Parathyroid adenoma (tissue), 2 donors: ENCODE measurements around the gene NLRP11.

Experiments used
- H2AFZ ChIP-seq: fragments of 300-600 bp; sonication (generic); one replicate; pipeline ENCODE4 v1.7.0; 2017; ENCODE audit warnings: antibody characterized with exemption, mild to moderate bottlenecking
- H3K27ac ChIP-seq: fragments of 300-600 bp; sonication (generic); one replicate; pipeline ENCODE4 v1.7.0; 2017
- H3K27me3 ChIP-seq: fragments of 300-600 bp; sonication (generic); one replicate; pipeline ENCODE4 v1.7.0; 2017; ENCODE audit warnings: low read length; ENCODE audit not compliant: control insufficient read depth, insufficient read depth
- H3K36me3 ChIP-seq: fragments of 300-600 bp; sonication (generic); one replicate; pipeline ENCODE4 v1.7.0; 2017; ENCODE audit warnings: low read length; ENCODE audit not compliant: control insufficient read depth, insufficient read depth
- H3K4me1 ChIP-seq: fragments of 300-600 bp; sonication (generic); one replicate; pipeline ENCODE4 v1.7.0; 2017; ENCODE audit warnings: control low read depth
- H3K4me2 ChIP-seq: fragments of 300-600 bp; sonication (generic); one replicate; pipeline ENCODE4 v1.7.0; 2017; ENCODE audit warnings: low read length
- H3K4me3 ChIP-seq: fragments of 300-600 bp; sonication (generic); one replicate; pipeline ENCODE4 v1.7.0; 2017; ENCODE audit warnings: low read depth, low read length
- H3K79me2 ChIP-seq: fragments of 300-600 bp; sonication (generic); one replicate; pipeline ENCODE4 v1.7.0; 2017; ENCODE audit warnings: control low read depth
- H3K9ac ChIP-seq: fragments of 300-600 bp; sonication (generic); one replicate; pipeline ENCODE4 v1.7.0; 2017; ENCODE audit warnings: mild to moderate bottlenecking
- H3K9me3 ChIP-seq: fragments of 300-600 bp; sonication (generic); one replicate; pipeline ENCODE4 v1.7.0; 2017; ENCODE audit warnings: low read length; ENCODE audit not compliant: control insufficient read depth
- TF ChIP-seq, protein P1 (sequence below): fragments of 300-600 bp; sonication (generic); IDR thresholded peaks from one replicate; pipeline ENCODE4 v1.7.0; 2017; ENCODE audit warnings: antibody characterized with exemption, mild to moderate bottlenecking
- donor health status: primary hyperparathyroidism.

Gene NLRP11

DNA sequence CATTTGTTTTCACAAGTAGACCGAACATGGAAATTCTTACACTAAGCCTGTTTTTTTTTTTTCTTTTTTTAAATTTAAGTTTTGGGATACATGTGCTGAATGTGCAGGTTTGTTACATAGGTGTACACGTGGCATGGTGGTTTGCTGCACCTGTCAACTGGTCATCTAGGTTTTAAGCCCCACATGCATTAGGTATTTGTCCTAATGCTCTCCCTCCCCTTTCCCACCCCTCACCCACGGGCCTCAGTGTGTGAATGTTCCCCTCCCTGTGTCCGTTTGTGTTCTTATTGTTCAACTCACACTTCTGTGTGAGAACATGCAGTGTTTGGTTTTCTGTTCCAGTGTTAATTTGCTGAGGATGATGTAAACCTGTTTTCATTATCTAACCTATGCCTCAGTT is 7.1 kb upstream of the NLRP11 start:
- Histone ChIP-seq H3K79me2 (no peaks in the 10 kb centered on the region), H3K4me2 (no peak overlapping the region), H3K27ac (no peak overlapping the region), H3K9me3 (no peaks in the 10 kb centered on the region), H2AFZ (no peak overlapping the region), H3K4me3 (no peak overlapping the region), H3K4me1 (no peaks in the 10 kb centered on the region), H3K9ac (no peak overlapping the region), H3K36me3 (no peaks in the 10 kb centered on the region), H3K27me3 (no peaks in the 10 kb centered on the region)
- TF ChIP-seq, protein P1, sequence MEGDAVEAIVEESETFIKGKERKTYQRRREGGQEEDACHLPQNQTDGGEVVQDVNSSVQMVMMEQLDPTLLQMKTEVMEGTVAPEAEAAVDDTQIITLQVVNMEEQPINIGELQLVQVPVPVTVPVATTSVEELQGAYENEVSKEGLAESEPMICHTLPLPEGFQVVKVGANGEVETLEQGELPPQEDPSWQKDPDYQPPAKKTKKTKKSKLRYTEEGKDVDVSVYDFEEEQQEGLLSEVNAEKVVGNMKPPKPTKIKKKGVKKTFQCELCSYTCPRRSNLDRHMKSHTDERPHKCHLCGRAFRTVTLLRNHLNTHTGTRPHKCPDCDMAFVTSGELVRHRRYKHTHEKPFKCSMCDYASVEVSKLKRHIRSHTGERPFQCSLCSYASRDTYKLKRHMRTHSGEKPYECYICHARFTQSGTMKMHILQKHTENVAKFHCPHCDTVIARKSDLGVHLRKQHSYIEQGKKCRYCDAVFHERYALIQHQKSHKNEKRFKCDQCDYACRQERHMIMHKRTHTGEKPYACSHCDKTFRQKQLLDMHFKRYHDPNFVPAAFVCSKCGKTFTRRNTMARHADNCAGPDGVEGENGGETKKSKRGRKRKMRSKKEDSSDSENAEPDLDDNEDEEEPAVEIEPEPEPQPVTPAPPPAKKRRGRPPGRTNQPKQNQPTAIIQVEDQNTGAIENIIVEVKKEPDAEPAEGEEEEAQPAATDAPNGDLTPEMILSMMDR, result no peak

GRCh38 chr19:55838251-55838650 is 6.5 kb upstream of the NLRP11 start:
- Histone ChIP-seq H3K27me3 (no peaks in the 10 kb centered on the region), H3K4me3 (no peak overlapping the region), H3K9ac (no peak overlapping the region), H3K27ac (no peak overlapping the region), H2AFZ (no peak overlapping the region), H3K4me1 (no peaks in the 10 kb centered on the region), H3K79me2 (no peaks in the 10 kb centered on the region), H3K36me3 (no peaks in the 10 kb centered on the region), H3K9me3 (no peaks in the 10 kb centered on the region), H3K4me2 (no peak overlapping the region)
- TF ChIP-seq, protein P1, result no peak

- H3K27me3 ChIP-seq, result no peaks in the 10 kb centered on the region
These were observed 4.5 kb upstream of the NLRP11 start, which contains the start of gene NLRP4 for GRCh38 chr19:55836340-55836739. TSS of gene NLRP4 (plus strand) at chr19:55836540. CDS start at chr19:55852081, 15,541 bp downstream.

DNA sequence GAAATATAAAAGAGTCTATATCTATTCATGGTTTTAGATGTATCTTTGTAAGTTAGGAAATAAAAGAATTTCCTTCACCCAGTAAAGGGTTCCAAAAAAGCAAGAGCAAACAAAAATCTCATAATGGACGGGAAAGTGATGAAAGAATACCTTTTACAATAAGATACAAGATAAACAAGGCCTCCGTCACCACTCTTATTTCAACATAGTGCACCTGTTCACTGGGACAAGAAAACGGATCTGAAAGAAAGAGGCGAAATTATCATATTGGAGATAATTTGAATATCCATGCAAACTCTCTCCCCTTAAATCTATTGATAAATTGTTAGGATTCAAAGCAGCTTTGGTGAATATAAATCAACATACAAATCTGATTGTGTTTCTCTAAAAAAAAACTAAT is 877 bp upstream of the NLRP11 start:
- Histone ChIP-seq H3K27ac (no peak overlapping the region), H3K4me2 (no peak overlapping the region), H3K27me3 (no peaks in the 10 kb centered on the region)

More at GRCh38 chr19:55836340-55836739, 4.5 kb upstream of the NLRP11 start, which contains the start of gene NLRP4:
- H2AFZ ChIP-seq, result no peak within 1 kb of the TSS
- TF ChIP-seq, protein P1, result no peak
- no peak within 1 kb of the TSS for H3K4me3 ChIP-seq
- no peak within 1 kb of the TSS for H3K4me2 ChIP-seq
- no peak within 1 kb of the TSS for H3K27ac ChIP-seq
- no peaks in the 10 kb centered on the region for H3K9me3 ChIP-seq
- H3K79me2 ChIP-seq, result no peaks in the 10 kb centered on the region
- no peaks in the 10 kb centered on the region for H3K36me3 ChIP-seq
- no peak within 1 kb of the TSS for H3K9ac ChIP-seq
- no peaks in the 10 kb centered on the region for H3K4me1 ChIP-seq

GRCh38 chr19:55830656-55831055 is 1.1 kb downstream of the NLRP11 start:
- Histone ChIP-seq H3K36me3 (no peaks in the 10 kb centered on the region), H2AFZ (no peak overlapping the region), H3K4me1 (no peaks in the 10 kb centered on the region), H3K4me3 (no peak overlapping the region), H3K27me3 (no peaks in the 10 kb centered on the region), H3K27ac (no peak overlapping the region), H3K9me3 (no peaks in the 10 kb centered on the region), H3K9ac (no peak overlapping the region), H3K79me2 (no peaks in the 10 kb centered on the region), H3K4me2 (no peak overlapping the region)
- TF ChIP-seq, protein P1, result no peak

More for the DNA sequence above, 877 bp upstream of the NLRP11 start:
- no peaks in the 10 kb centered on the region for H3K79me2 ChIP-seq
- no peak overlapping the region for H2AFZ ChIP-seq
- no peak overlapping the region for H3K9ac ChIP-seq
- no peaks in the 10 kb centered on the region for H3K4me1 ChIP-seq
- no peaks in the 10 kb centered on the region for H3K9me3 ChIP-seq
- TF ChIP-seq, protein P1, result no peak
- H3K36me3 ChIP-seq, result no peaks in the 10 kb centered on the region
- H3K4me3 ChIP-seq, result no peak overlapping the region
